HEK293 (cell line): ENCODE results near the gene MPDU1.

ENCODE experiments used
- BCL11B ChIP-seq: fragments of 450-650 bp; formaldehyde crosslinking; IDR thresholded peaks from 2 replicates; pipeline ENCODE4 v1.5.1; 2016; ENCODE audit warnings: low read depth, missing biosample characterization, missing genetic modification characterization
- GLIS1 ChIP-seq: fragments of 450-650 bp; formaldehyde crosslinking; IDR thresholded peaks from 2 replicates; pipeline ENCODE4 v1.5.1; 2016; ENCODE audit warnings: missing biosample characterization, missing genetic modification characterization
- HOXC10 ChIP-seq: sonication (generic); formaldehyde crosslinking; IDR thresholded peaks from 2 replicates; pipeline ENCODE4 v1.8.1; 2023; ENCODE audit warnings: mild to moderate bottlenecking, missing genetic modification reagents
- KLF16 ChIP-seq: fragments of 450-650 bp; formaldehyde crosslinking; IDR thresholded peaks from 2 replicates; pipeline ENCODE4 v1.5.1; 2017; ENCODE audit warnings: missing biosample characterization, missing genetic modification characterization
- KLF17 ChIP-seq: fragments of 450-650 bp; formaldehyde crosslinking; IDR thresholded peaks from 2 replicates; pipeline ENCODE4 v1.5.1; 2016; ENCODE audit warnings: missing biosample characterization, missing genetic modification characterization
- KLF8 ChIP-seq: fragments of 450-650 bp; formaldehyde crosslinking; IDR thresholded peaks from 2 replicates; pipeline ENCODE4 v1.5.1; 2016; ENCODE audit warnings: missing biosample characterization, missing genetic modification characterization
- PATZ1 ChIP-seq: fragments of 450-650 bp; formaldehyde crosslinking; IDR thresholded peaks from 2 replicates; pipeline ENCODE4 v1.5.1; 2016; ENCODE audit warnings: missing biosample characterization, missing genetic modification characterization
- SP3 ChIP-seq: fragments of 450-650 bp; formaldehyde crosslinking; IDR thresholded peaks from 2 replicates; pipeline ENCODE4 v1.5.1; 2016; ENCODE audit warnings: missing biosample characterization, missing genetic modification characterization
- SP7 ChIP-seq: fragments of 450-650 bp; formaldehyde crosslinking; IDR thresholded peaks from 2 replicates; pipeline ENCODE4 v1.5.1; 2016; ENCODE audit warnings: missing biosample characterization, missing genetic modification characterization
- ZBTB20 ChIP-seq: fragments of 450-650 bp; formaldehyde crosslinking; IDR thresholded peaks from 2 replicates; pipeline ENCODE4 v1.5.1; 2016; ENCODE audit warnings: missing biosample characterization, missing genetic modification characterization
- ZBTB6 ChIP-seq: fragments of 450-650 bp; formaldehyde crosslinking; IDR thresholded peaks from 2 replicates; pipeline ENCODE4 v1.5.1; 2017; ENCODE audit warnings: missing biosample characterization, missing genetic modification characterization
- ZBTB8A ChIP-seq: fragments of 450-650 bp; formaldehyde crosslinking; IDR thresholded peaks from 2 replicates; pipeline ENCODE4 v1.5.1; 2016; ENCODE audit warnings: missing biosample characterization, missing genetic modification characterization
- ZEB2 ChIP-seq: fragments of 450-650 bp; formaldehyde crosslinking; IDR thresholded peaks from 2 replicates; pipeline ENCODE4 v1.5.1; 2016; ENCODE audit warnings: missing biosample characterization, missing genetic modification characterization
- ZFP3 ChIP-seq: fragments of 450-650 bp; formaldehyde crosslinking; IDR thresholded peaks from 2 replicates; pipeline ENCODE4 v1.5.1; 2016; ENCODE audit warnings: low read depth, missing biosample characterization, missing genetic modification characterization
- ZFP37 ChIP-seq: fragments of 450-650 bp; formaldehyde crosslinking; IDR thresholded peaks from 2 replicates; pipeline ENCODE4 v1.5.1; 2016; ENCODE audit warnings: missing biosample characterization, missing genetic modification characterization
- ZFP69B ChIP-seq: fragments of 450-650 bp; formaldehyde crosslinking; IDR thresholded peaks from 2 replicates; pipeline ENCODE4 v1.5.1; 2016; ENCODE audit warnings: missing biosample characterization, missing genetic modification characterization
- ZNF169 ChIP-seq: fragments of 450-650 bp; formaldehyde crosslinking; IDR thresholded peaks from 2 replicates; pipeline ENCODE4 v1.5.1; 2016; ENCODE audit warnings: missing biosample characterization, missing genetic modification characterization
- ZNF24 ChIP-seq: fragments of 450-650 bp; formaldehyde crosslinking; IDR thresholded peaks from 2 replicates; pipeline ENCODE4 v1.5.1; 2016; ENCODE audit warnings: missing biosample characterization, missing genetic modification characterization
- ZNF335 ChIP-seq: fragments of 450-650 bp; formaldehyde crosslinking; conservative IDR thresholded peaks from 2 replicates; pipeline ENCODE4 v1.5.1; 2016; ENCODE audit warnings: missing biosample characterization, missing genetic modification characterization
- ZNF354C ChIP-seq: fragments of 450-650 bp; formaldehyde crosslinking; IDR thresholded peaks from 2 replicates; pipeline ENCODE4 v1.5.1; 2016; ENCODE audit warnings: missing biosample characterization, missing genetic modification characterization, low read depth, borderline replicate concordance
- ZNF433 ChIP-seq: fragments of 450-650 bp; formaldehyde crosslinking; IDR thresholded peaks from 2 replicates; pipeline ENCODE4 v1.5.1; 2016; ENCODE audit warnings: missing biosample characterization, missing genetic modification characterization, low read depth
- ZNF48 ChIP-seq: fragments of 450-650 bp; formaldehyde crosslinking; IDR thresholded peaks from 2 replicates; pipeline ENCODE4 v1.5.1; 2016; ENCODE audit warnings: missing biosample characterization, missing genetic modification characterization
- ZNF548 ChIP-seq: fragments of 450-650 bp; formaldehyde crosslinking; IDR thresholded peaks from 2 replicates; pipeline ENCODE4 v1.5.1; 2016; ENCODE audit warnings: missing biosample characterization, missing genetic modification characterization
- ZNF621 ChIP-seq: fragments of 450-650 bp; formaldehyde crosslinking; IDR thresholded peaks from 2 replicates; pipeline ENCODE4 v1.5.1; 2017; ENCODE audit warnings: missing biosample characterization, missing genetic modification characterization
- ZNF660 ChIP-seq: fragments of 450-650 bp; IDR thresholded peaks from 2 replicates; pipeline ENCODE4 v1.5.1; 2018; ENCODE audit warnings: missing biosample characterization, mild to moderate bottlenecking, missing genetic modification characterization
- ZNF692 ChIP-seq: fragments of 450-650 bp; formaldehyde crosslinking; IDR thresholded peaks from 2 replicates; pipeline ENCODE4 v1.5.1; 2016; ENCODE audit warnings: missing biosample characterization, missing genetic modification characterization
- ZNF768 ChIP-seq: fragments of 450-650 bp; formaldehyde crosslinking; IDR thresholded peaks from 2 replicates; pipeline ENCODE4 v1.5.1; 2018; ENCODE audit warnings: missing biosample characterization, mild to moderate bottlenecking, missing genetic modification characterization
- ZNF777 ChIP-seq: fragments of 450-650 bp; formaldehyde crosslinking; IDR thresholded peaks from 2 replicates; pipeline ENCODE4 v1.5.1; 2017; ENCODE audit warnings: missing biosample characterization, missing genetic modification characterization, borderline replicate concordance
- ZNF843 ChIP-seq: fragments of 450-650 bp; formaldehyde crosslinking; IDR thresholded peaks from 2 replicates; pipeline ENCODE4 v1.5.1; 2016; ENCODE audit warnings: missing biosample characterization, missing genetic modification characterization

The MPDU1 gene

GRCh38 chr17:7561028-7561575 is 22.6 kb upstream of the MPDU1 start (continued):
- TF ChIP-seq ZBTB6, result no peak
- TF ChIP-seq ZNF660 (tag by site-specific recombination), result peak; percentile 63; the same call in 1 of the 2 replicates
- TF ChIP-seq ZNF548, result no peak
- peak; percentile 81 for TF ChIP-seq KLF8
- TF ChIP-seq KLF16 (tag by site-specific recombination), result peak; percentile 49; the same call in 1 of the 2 replicates
- TF ChIP-seq GLIS1, result peak; percentile 39
- peak; percentile 99 for TF ChIP-seq ZFP69B
- TF ChIP-seq ZBTB8A (tag by site-specific recombination), result peak; percentile 65
- no peak for TF ChIP-seq ZNF354C
- no peak for TF ChIP-seq HOXC10 (CRISPR knock-in tag)
- TF ChIP-seq PATZ1 (tag by site-specific recombination), result peak; percentile 24
- TF ChIP-seq ZNF692 (tag by site-specific recombination), result peak; percentile 99
- TF ChIP-seq ZEB2, result peak; percentile 71; the same call in 1 of the 2 replicates
- no peak for TF ChIP-seq ZNF433 (tag by site-specific recombination)
- no peak for TF ChIP-seq ZNF621 (tag by site-specific recombination)
- TF ChIP-seq ZNF48 (tag by site-specific recombination), result no peak
- no peak for TF ChIP-seq KLF17 (tag by site-specific recombination)
- peak; percentile 28; the same call in 1 of the 2 replicates for TF ChIP-seq ZNF777 (tag by site-specific recombination)
- 0 out of 2 replicates have a peak, but pooled peaks have one; percentile 46 for TF ChIP-seq ZNF24 (tag by site-specific recombination)
- peak; percentile 48 for TF ChIP-seq ZNF335 (tag by site-specific recombination)
- peak; percentile 45 for TF ChIP-seq BCL11B (tag by site-specific recombination)
- TF ChIP-seq ZNF169 (tag by site-specific recombination), result no peak
- no peak for TF ChIP-seq ZFP37 (tag by site-specific recombination)
- no peak; the same call in 1 of the 2 replicates for TF ChIP-seq SP7 (tag by site-specific recombination)
- no peak; the same call in 1 of the 2 replicates for TF ChIP-seq ZBTB20 (tag by site-specific recombination)
- TF ChIP-seq SP3, result peak; percentile 21; the same call in 1 of the 2 replicates
- no peak for TF ChIP-seq ZNF843
- TF ChIP-seq ZFP3, result no peak
- no peak for TF ChIP-seq ZNF768 (tag by site-specific recombination)
